Ishikawa (cell line): ENCODE results near the gene EMX1.

ENCODE experiments used
- CEBPB ChIP-seq: IDR thresholded peaks from 2 replicates; pipeline ENCODE4 v1.6.1; 2012
- CREB1 ChIP-seq: IDR thresholded peaks from 2 replicates; pipeline ENCODE4 v1.6.1; 2012; ENCODE audit warnings: low read depth
- EGR1 ChIP-seq: IDR thresholded peaks from 2 replicates; pipeline ENCODE4 v1.6.1; 2012
- EP300 ChIP-seq: IDR thresholded peaks from 2 replicates; pipeline ENCODE4 v1.6.1; 2012; ENCODE audit warnings: borderline replicate concordance
- FOXM1 ChIP-seq: IDR thresholded peaks from 2 replicates; pipeline ENCODE4 v1.6.1; 2012; ENCODE audit warnings: low read depth, borderline replicate concordance
- RAD21 ChIP-seq: IDR thresholded peaks from 2 replicates; pipeline ENCODE4 v1.6.1; 2012; ENCODE audit warnings: low read depth
- TCF12 ChIP-seq: IDR thresholded peaks from 2 replicates; pipeline ENCODE4 v1.6.1; 2012; ENCODE audit warnings: low read depth
- USF1 ChIP-seq: IDR thresholded peaks from 2 replicates; pipeline ENCODE4 v1.6.1; 2012
- YY1 ChIP-seq: IDR thresholded peaks from 2 replicates; pipeline ENCODE4 v1.6.1; 2012; ENCODE audit warnings: low read depth
- TF ChIP-seq, protein P1 (sequence below): IDR thresholded peaks from 2 replicates; pipeline ENCODE4 v1.6.1; 2012

- TF ChIP-seq, protein P1, sequence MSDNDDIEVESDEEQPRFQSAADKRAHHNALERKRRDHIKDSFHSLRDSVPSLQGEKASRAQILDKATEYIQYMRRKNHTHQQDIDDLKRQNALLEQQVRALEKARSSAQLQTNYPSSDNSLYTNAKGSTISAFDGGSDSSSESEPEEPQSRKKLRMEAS, result no peak
- TF ChIP-seq FOXM1, result no peak
- no peak for TF ChIP-seq EP300
- TF ChIP-seq CREB1, result no peak
- TF ChIP-seq RAD21, result no peak
- TF ChIP-seq YY1, result no peak
- TF ChIP-seq CEBPB, result no peak
- no peak for TF ChIP-seq USF1
- no peak for TF ChIP-seq EGR1
- no peak for TF ChIP-seq TCF12
Observed at GRCh38 chr2:72936660-72937355, 19.5 kb downstream of the EMX1 start.
